GM23338 (cell line): Measurements from ENCODE around the gene REG3G. TPM values are rescaled to one million over a fixed set of nuclear protein-coding genes. Genes with fewer than 3 reads are reported as not detected.

Experiments used
- ATAC-seq: fragments of 200-7000 bp; cut with Tn5 transposase; 3 replicates; pipeline ENCODE4 v1.9.1; 2020
- DNase-seq: peaks from one replicate; pipeline ENCODE4 v3.0.0-alpha.2; 2015; ENCODE audit warnings: low spot score
- H2AFZ ChIP-seq: fragments of 200-600 bp; sonication (generic); 2 replicates; pipeline ENCODE4 v1.8.0; 2016; ENCODE audit warnings: antibody characterized with exemption, mild to moderate bottlenecking, moderate library complexity
- H3F3A ChIP-seq: fragments of 200-600 bp; sonication (generic); replicated peaks from 2 replicates; pipeline ENCODE4 v1.8.0; 2017; ENCODE audit warnings: antibody characterized with exemption, mixed run types, low read depth
- H3K27ac ChIP-seq: fragments of 200-600 bp; sonication (generic); 2 replicates; pipeline ENCODE4 v1.6.1; 2016; ENCODE audit warnings: low read depth
- H3K27me3 ChIP-seq: fragments of 200-600 bp; sonication (generic); 2 replicates; pipeline ENCODE4 v1.8.0; 2016; ENCODE audit warnings: mild to moderate bottlenecking, mixed run types, moderate library complexity; ENCODE audit not compliant: insufficient read depth
- H3K36me3 ChIP-seq: fragments of 200-600 bp; sonication (generic); 2 replicates; pipeline ENCODE4 v1.8.0; 2016; ENCODE audit warnings: mild to moderate bottlenecking; ENCODE audit not compliant: insufficient read depth
- H3K4me1 ChIP-seq: fragments of 200-600 bp; sonication (generic); 2 replicates; pipeline ENCODE4 v1.8.0; 2016; ENCODE audit warnings: mild to moderate bottlenecking, moderate library complexity; ENCODE audit not compliant: insufficient read depth
- H3K4me2 ChIP-seq: fragments of 200-600 bp; sonication (generic); 2 replicates; pipeline ENCODE4 v1.7.1; 2017; ENCODE audit warnings: mixed run types
- H3K4me3 ChIP-seq: fragments of 200-600 bp; sonication (generic); 2 replicates; pipeline ENCODE4 v1.6.1; 2016; ENCODE audit warnings: mixed run types
- H3K79me2 ChIP-seq: fragments of 200-600 bp; sonication (generic); replicated peaks from 2 replicates; pipeline ENCODE4 v1.8.0; 2017; ENCODE audit warnings: mild to moderate bottlenecking; ENCODE audit not compliant: insufficient read depth
- H3K9me2 ChIP-seq: fragments of 200-600 bp; sonication (generic); 2 replicates; pipeline ENCODE4 v1.8.0; 2017; ENCODE audit not compliant: insufficient read depth
- H4K20me1 ChIP-seq: fragments of 200-600 bp; sonication (generic); replicated peaks from 2 replicates; pipeline ENCODE4 v1.8.0; 2017; ENCODE audit warnings: mild to moderate bottlenecking; ENCODE audit not compliant: insufficient read depth
- H3K27ac Mint-ChIP-seq: 2 replicates; pipeline ENCODE4 v1.8.0; 2020; ENCODE audit warnings: inconsistent platforms, mild to moderate bottlenecking, moderate library complexity, mixed read lengths
- H3K27me3 Mint-ChIP-seq: 3 replicates; pipeline ENCODE4 v1.8.0; 2022; ENCODE audit warnings: low read depth, mild to moderate bottlenecking, moderate library complexity, mixed read lengths, inconsistent platforms; ENCODE audit not compliant: insufficient read depth, poor library complexity
- H3K36me3 Mint-ChIP-seq: 3 replicates; pipeline ENCODE4 v1.8.0; 2021; ENCODE audit warnings: low read depth, mild to moderate bottlenecking, inconsistent platforms, moderate library complexity, mixed read lengths
- H3K4me1 Mint-ChIP-seq: 3 replicates; pipeline ENCODE4 v1.8.0; 2020; ENCODE audit warnings: mild to moderate bottlenecking, inconsistent platforms, mixed read lengths
- H3K4me3 Mint-ChIP-seq: 3 replicates; pipeline ENCODE4 v1.8.0; 2021; ENCODE audit warnings: moderate library complexity, mild to moderate bottlenecking, inconsistent platforms, mixed read lengths
- H3K9me3 Mint-ChIP-seq: 3 replicates; pipeline ENCODE4 v1.8.0; 2020; ENCODE audit warnings: moderate library complexity, mild to moderate bottlenecking, inconsistent platforms, mixed read lengths
- EZH2 ChIP-seq: fragments of 200-600 bp; sonication (generic); IDR thresholded peaks from one replicate; pipeline ENCODE4 v1.8.0; 2017; ENCODE audit warnings: antibody characterized with exemption, mild to moderate bottlenecking, low read depth; ENCODE audit not compliant: unreplicated experiment
- EZH2phosphoT487 ChIP-seq: fragments of 200-600 bp; sonication (generic); IDR thresholded peaks from one replicate; pipeline ENCODE4 v1.8.1; 2018; ENCODE audit warnings: antibody characterized with exemption; ENCODE audit not compliant: unreplicated experiment
- NANOG ChIP-seq: IDR thresholded peaks from 2 replicates; pipeline ENCODE4 v1.6.1; 2016; ENCODE audit warnings: antibody characterized with exemption, borderline replicate concordance
- REST ChIP-seq: IDR thresholded peaks from one replicate; pipeline ENCODE4 v1.6.1; 2018; ENCODE audit warnings: antibody characterized with exemption; ENCODE audit not compliant: unreplicated experiment
- ZNF114 ChIP-seq: fragments of 250-450 bp; sonication (Bioruptor Pico); IDR thresholded peaks from 2 replicates; pipeline ENCODE4 v1.5.0; 2020; ENCODE audit warnings: mild to moderate bottlenecking, moderate library complexity
- ZNF331 ChIP-seq: fragments of 250-450 bp; sonication (Bioruptor Pico); IDR thresholded peaks from 2 replicates; pipeline ENCODE4 v1.5.0; 2020; ENCODE audit warnings: low read depth, mild to moderate bottlenecking, moderate library complexity
- ZNF462 ChIP-seq: fragments of 250-450 bp; sonication (Bioruptor Pico); IDR thresholded peaks from 2 replicates; pipeline ENCODE4 v1.5.0; 2020; ENCODE audit warnings: mild to moderate bottlenecking, moderate library complexity
- polyA plus RNA-seq: library from polyadenylated mRNA; unstranded; fragments of >200 nt; fragmentation: Nextera tagmentation; extraction: Ambion mirVana; gene quantifications from 2 replicates; pipeline ENCODE4 v1.2.1, GENCODE V29; 2016
- total RNA-seq: library from RNA; depleted of rRNA; stranded (reverse); fragments of >200 nt; shearing (Covaris generic); gene quantifications from 2 replicates; pipeline ENCODE4 v1.2.3, GENCODE V29; 2014

The REG3G gene
- total and polyA plus RNA-seq, 2 experiments from 2014 or later = not detected

GRCh38 chr2:79005216-79005615 lies 20.3 kb upstream of the REG3G start (continued):
- no peak for TF ChIP-seq ZNF114 (CRISPR knock-in tag)

GRCh38 chr2:79009388-79009787 lies 16.1 kb upstream of the REG3G start:
- H3K9me3 Mint-ChIP-seq = no peaks in the 10 kb centered on the region
- no peaks in the 10 kb centered on the region for H3K36me3 ChIP-seq
- no peak for DNase-seq
- H3K4me1 Mint-ChIP-seq = no peaks in the 10 kb centered on the region; the same call in 2 of the 3 replicates
- H4K20me1 ChIP-seq = no peaks in the 10 kb centered on the region
- TF ChIP-seq NANOG (no peak), EZH2 (no peak), ZNF462 (no peak), REST (no peak), ZNF331 (no peak), EZH2phosphoT487 (no peak), ZNF114 (CRISPR knock-in tag) (no peak)
- no peaks in the 10 kb centered on the region for H3F3A ChIP-seq
- H2AFZ ChIP-seq = no peak overlapping the region
- peaks cover 7% of the 10 kb centered on the region; the same call in 1 of the 2 replicates for H3K4me1 ChIP-seq
- no peaks in the 10 kb centered on the region for H3K79me2 ChIP-seq
- H3K9me2 ChIP-seq = 0 out of 2 replicates have a peak, but pooled peaks cover 6% of the 10 kb centered on the region
- no peak overlapping the region for H3K4me2 ChIP-seq
- no peak overlapping the region for H3K27ac ChIP-seq
- no peak for ATAC-seq
- H3K36me3 Mint-ChIP-seq = no peaks in the 10 kb centered on the region
- H3K4me3 ChIP-seq = no peak overlapping the region
- H3K27me3 ChIP-seq = no peaks in the 10 kb centered on the region
- no peak overlapping the region for H3K27ac Mint-ChIP-seq
- H3K4me3 Mint-ChIP-seq = no peak overlapping the region
- H3K27me3 Mint-ChIP-seq = peaks cover 1% of the 10 kb centered on the region
